D341Med (cell line): ENCODE measurements around the gene SLC6A18.
"Not testable (repeated sequence)": the region's sequence is repeated elsewhere in the genome, so short reads cannot be mapped to it uniquely, and the experiment has no call there.

Experiments
- DNase-seq: peaks from one replicate; pipeline ENCODE4 v3.0.0; 2012; ENCODE audit warnings: low spot score

SLC6A18 gene

GRCh38 chr5:1277781-1278180, 52.6 kb downstream of the SLC6A18 start:
- no peak for DNase-seq

- DNase-seq: no peak
These were observed 53.0 kb downstream of the SLC6A18 start for GRCh38 chr5:1278216-1278615.

- DNase-seq: no peak
These were observed 53.7 kb downstream of the SLC6A18 start for GRCh38 chr5:1278656-1279442.

GRCh38 chr5:1279443-1280151, 54.4 kb downstream of the SLC6A18 start:
- DNase-seq: no peak

- no peak for DNase-seq
These were observed 55.2 kb downstream of the SLC6A18 start for GRCh38 chr5:1280177-1281037.

GRCh38 chr5:1281038-1281882, 56.1 kb downstream of the SLC6A18 start:
- no peak for DNase-seq

GRCh38 chr5:1282131-1282992, 57.2 kb downstream of the SLC6A18 start:
- no peak for DNase-seq

GRCh38 chr5:1282993-1283728, 58.0 kb downstream of the SLC6A18 start:
- DNase-seq: not testable (repeated sequence)

GRCh38 chr5:1283729-1284041, 58.5 kb downstream of the SLC6A18 start:
- DNase-seq: not testable (repeated sequence)

GRCh38 chr5:1284336-1284970, 59.3 kb downstream of the SLC6A18 start:
- not testable (repeated sequence) for DNase-seq

GRCh38 chr5:1285141-1285540, 60.0 kb downstream of the SLC6A18 start:
- DNase-seq: no peak

- DNase-seq: no peak
These were observed 60.7 kb downstream of the SLC6A18 start for GRCh38 chr5:1285883-1286291.

- DNase-seq: no peak
These were observed 63.5 kb downstream of the SLC6A18 start for GRCh38 chr5:1288439-1289335.

- DNase-seq: not testable (repeated sequence)
These were observed 64.4 kb downstream of the SLC6A18 start for GRCh38 chr5:1289559-1289958.

- DNase-seq: not testable (repeated sequence)
These were observed 65.8 kb downstream of the SLC6A18 start for GRCh38 chr5:1290956-1291355.

- no peak for DNase-seq
These were observed 66.5 kb downstream of the SLC6A18 start for GRCh38 chr5:1291611-1292080.

GRCh38 chr5:1292139-1292538, 67.0 kb downstream of the SLC6A18 start:
- DNase-seq: no peak

GRCh38 chr5:1292846-1293415, 67.8 kb downstream of the SLC6A18 start:
- no peak for DNase-seq
